M059J (cell line): ENCODE data around the gene MYLK4. TPM values are rescaled to one million over a fixed set of nuclear protein-coding genes. Genes with fewer than 3 reads are reported as not detected.

Experiments
- DNase-seq: peaks from one replicate; pipeline ENCODE4 v3.0.0-alpha.2; 2012; ENCODE audit warnings: low read depth
- total RNA-seq: library from RNA; depleted of rRNA; stranded (reverse); fragments of >200 nt; shearing (Covaris generic); gene quantifications from 2 replicates; pipeline ENCODE4 v1.2.3, GENCODE V29; 2014; rRNA removed

MYLK4 gene
- 0.76 and 1.2 TPM in 2 replicates for total RNA-seq

- DNase-seq, result no peak
Observed at GRCh38 chr6:2750832-2751231, at the start of gene MYLK4. MYLK4 (minus strand) TSS chr6:2750922; CDS start chr6:2749294, 1,628 bp downstream.

DNA sequence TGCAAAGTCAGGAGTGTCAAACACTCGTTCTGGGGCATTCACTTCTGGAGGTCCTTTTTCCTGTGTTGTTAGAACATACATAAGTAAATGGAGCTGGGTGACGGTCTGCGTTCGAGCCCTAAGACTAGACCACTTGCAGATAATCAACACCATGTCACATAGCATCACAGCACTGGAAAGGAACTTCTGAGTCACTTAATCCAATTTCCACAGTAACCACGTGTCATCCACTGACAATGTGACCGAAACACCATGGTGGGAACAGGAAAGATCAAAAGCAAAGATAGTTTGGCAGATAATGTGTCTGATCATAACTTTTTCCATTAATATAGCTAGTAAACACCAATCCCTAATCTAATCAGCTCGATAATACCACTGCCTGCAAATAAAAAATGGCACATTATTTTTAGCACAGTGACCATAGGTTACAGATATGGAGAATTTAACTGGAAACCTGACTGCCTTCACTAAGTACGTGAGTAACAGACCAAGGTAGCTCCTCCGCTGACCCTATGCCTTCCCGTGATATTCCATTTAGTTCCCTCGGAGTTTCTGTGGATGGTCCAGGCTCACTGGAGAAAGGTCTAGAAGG lies 49.3 kb upstream of the MYLK4 start:
- DNase-seq, result peak; percentile 48

- no peak for DNase-seq
Observed at GRCh38 chr6:2798586-2799134, 47.9 kb upstream of the MYLK4 start.

DNA sequence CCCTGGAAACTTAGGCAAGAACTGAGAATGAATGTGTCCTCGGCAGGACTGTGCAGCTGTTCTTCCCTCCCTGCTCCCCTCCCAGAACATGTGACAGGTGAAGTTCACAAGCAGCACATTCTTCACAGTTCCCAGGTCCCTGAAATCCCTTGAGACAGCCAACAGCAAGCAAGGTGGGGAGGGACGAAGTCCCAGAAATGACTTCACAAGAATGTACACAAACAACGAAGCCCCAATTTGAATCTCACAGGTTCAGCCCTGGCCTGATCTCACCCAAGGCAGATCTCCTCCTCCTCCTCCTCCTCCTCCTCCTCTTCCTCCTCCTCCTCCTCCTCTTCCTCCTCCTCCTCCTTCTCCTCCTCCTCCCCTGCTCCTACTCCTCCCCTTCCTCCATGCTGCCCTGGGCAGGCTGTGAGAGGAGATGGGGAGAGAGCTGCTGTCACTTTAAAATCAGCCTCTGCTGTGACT lies 46.9 kb upstream of the MYLK4 start:
- no peak for DNase-seq

- no peak for DNase-seq
Observed at GRCh38 chr6:2796861-2797260, 46.1 kb upstream of the MYLK4 start.

GRCh38 chr6:2795956-2796355 lies 45.2 kb upstream of the MYLK4 start:
- DNase-seq, result no peak

GRCh38 chr6:2795162-2795561 lies 44.4 kb upstream of the MYLK4 start:
- no peak for DNase-seq

GRCh38 chr6:2794171-2794730 lies 43.5 kb upstream of the MYLK4 start:
- DNase-seq, result peak; percentile 46

DNA sequence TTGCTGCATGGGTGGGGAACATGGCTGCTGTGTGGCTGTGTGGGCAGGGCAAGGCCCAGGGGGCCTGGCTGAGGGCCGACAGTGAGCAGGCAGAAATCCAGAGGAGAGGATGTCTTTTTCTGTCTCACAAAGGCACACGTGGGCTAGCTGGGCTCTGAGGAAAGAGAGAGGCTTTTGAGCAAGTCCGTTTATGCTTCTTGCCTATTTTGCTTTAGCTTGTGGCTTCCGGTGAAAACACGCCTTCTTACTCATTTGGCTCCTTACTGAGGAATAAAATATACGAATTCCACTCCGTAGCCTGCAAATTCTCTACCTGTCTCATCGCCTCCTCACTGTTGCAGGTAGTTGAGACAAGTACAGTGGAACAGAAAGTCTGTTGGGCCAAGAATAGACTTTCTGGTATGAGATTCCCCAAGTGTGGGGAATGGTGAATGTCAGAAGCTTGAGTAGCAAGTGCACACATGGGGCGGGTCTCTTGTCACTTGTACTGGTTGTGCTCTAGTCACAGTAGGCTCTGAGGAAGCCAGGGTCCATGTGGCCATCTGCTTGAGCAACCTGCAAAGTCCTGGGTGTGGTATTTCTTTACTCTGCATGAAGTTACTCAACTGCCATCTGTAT lies 42.9 kb upstream of the MYLK4 start:
- DNase-seq, result no peak

DNA sequence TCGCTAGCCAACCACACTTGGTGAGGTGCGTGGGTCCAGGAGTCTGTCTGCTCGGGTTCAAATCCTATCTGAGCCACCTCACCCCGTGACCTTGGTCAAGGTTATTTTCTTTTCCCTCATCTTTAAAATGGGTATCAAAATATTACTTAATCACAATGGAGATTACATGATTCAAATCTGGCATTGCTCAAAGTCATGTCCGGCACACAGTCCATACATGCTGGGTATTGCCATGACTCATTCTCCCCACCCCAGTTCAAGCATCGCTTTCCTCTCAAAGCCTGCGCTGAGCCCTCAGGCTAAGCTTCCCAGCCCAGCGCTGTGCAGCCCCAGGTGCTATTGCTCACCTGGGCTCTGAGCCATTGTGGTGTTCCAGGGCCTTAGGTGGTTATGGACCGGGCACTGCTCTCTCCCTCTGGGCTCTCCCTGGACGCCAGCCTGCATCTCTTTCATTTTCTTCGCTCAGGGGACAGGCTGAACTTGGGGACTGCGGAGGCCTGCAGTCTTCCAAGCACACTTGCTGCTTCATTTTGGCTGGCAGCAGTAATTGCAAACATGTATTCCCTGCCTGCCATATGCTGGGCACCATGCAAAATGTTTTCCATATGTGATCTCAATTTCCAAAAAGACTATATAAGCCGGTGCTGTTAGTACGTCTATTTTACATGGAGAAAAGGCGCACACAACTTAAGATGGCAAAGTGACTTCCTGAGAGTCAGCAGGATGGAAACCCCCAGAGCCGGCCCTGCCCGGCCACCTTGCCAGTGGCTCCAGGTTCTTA lies 41.8 kb upstream of the MYLK4 start:
- peak; percentile 14 for DNase-seq

DNA sequence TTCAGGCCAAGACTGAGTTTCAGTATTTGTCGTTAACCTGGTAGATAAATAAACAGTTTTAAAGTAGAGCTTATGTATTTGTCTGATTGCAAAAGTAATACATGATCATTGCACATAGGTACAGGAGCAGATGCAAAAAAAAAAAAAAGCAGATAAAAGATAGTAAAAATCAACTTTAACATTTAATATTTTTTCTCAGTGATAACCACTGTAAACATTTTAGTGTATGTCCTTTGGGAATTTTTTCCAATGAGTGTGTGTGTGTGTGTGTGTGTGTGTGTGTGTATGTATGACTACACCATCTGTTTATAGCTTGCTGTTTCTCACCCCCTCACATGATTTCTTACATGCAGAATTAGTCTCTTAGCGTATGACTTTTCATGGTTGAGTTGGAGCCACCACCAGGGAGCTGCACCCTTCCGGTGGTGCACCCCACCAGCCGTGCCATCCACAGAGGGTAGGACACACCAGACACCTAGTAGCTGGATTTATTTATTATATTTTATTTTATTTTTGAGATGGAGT lies 40.8 kb upstream of the MYLK4 start:
- no peak for DNase-seq

GRCh38 chr6:2790588-2791449 lies 40.1 kb upstream of the MYLK4 start:
- DNase-seq, result peak; percentile 71

- no peak for DNase-seq
Observed at GRCh38 chr6:2786269-2786668, 35.5 kb upstream of the MYLK4 start.

DNA sequence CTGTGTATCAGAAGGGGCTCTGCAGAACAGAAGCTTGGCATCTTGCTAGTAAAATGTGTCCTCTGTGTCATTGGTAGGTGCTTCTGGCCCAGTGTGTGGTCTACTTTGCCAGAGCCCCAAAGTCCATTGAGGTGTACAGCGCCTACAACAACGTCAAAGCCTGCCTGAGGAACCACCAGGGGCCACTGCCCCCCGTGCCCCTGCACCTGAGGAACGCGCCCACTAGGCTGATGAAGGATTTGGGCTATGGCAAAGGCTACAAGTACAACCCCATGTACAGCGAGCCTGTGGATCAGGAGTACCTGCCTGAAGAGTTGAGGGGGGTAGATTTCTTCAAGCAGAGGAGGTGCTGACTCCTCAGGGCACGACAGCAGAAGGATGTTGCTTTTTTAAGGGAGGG lies 34.2 kb upstream of the MYLK4 start:
- no peak for DNase-seq

GRCh38 chr6:2784061-2784460 lies 33.3 kb upstream of the MYLK4 start:
- DNase-seq, result no peak

GRCh38 chr6:2783188-2783963 lies 32.7 kb upstream of the MYLK4 start:
- DNase-seq, result no peak

DNA sequence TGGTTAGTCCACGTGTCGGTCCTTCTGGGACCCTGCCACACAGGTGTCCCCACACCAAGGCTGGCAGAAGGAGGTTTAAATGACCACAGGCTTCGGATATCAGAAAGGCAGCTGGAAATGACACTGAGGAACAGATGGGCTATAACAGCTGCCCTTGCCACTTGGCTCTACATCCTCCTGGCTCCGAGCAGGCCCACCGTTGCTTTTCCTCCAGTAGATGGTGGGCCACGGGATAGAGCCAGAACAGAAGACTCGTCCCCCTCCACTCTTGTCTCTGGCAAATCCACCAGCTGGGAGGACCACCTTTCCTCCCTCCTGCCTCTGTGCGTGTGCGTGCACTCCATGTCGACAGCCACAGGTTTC lies 32.1 kb upstream of the MYLK4 start:
- no peak for DNase-seq

DNA sequence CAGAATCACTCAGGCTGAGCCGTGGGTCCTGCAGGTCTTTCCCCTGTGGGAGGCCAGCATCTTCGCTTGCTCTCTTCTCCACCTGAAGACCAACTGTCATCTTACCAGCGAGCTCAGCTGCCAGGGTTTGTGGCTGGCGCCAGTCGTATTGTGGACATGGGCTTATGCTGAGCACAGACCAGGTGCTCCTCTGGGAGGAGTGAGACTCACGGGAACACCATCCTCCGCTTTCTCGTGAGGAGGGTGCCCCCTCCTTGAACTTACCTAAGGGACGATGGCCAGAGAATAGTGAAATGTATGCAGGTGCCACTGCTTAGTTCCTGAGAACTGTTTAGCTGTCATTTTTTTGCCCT lies 31.6 kb upstream of the MYLK4 start:
- no peak for DNase-seq

GRCh38 chr6:2781685-2782355 lies 31.1 kb upstream of the MYLK4 start:
- DNase-seq, result no peak
